CD1c-positive myeloid dendritic cell (primary cell): ENCODE measurements around the gene PYROXD2.

Experiments
- DNase-seq: peaks from one replicate; pipeline ENCODE4 v3.0.0-alpha.2; 2016; ENCODE audit errors: extremely low spot score

The PYROXD2 gene

DNA sequence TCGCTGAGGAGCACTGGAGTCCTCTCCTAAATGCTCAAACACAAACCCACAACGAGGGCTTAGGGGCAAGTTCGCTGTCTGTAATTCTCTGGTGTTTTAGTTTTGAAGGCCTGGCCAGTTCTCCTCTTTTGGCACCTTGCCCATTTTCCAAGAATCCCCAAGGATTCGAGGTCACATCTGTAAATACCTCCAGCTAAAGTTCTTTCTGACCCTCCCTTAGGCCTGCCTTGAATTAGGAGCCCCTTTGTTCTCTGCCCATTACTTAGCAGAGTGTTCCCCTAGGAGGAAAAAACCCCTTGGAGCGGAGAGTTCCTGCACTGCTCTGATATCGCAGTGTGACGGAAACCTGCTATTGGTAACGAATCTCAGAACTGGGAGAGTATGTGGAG, 743 bp upstream of the PYROXD2 start:
- no peak for DNase-seq

DNA sequence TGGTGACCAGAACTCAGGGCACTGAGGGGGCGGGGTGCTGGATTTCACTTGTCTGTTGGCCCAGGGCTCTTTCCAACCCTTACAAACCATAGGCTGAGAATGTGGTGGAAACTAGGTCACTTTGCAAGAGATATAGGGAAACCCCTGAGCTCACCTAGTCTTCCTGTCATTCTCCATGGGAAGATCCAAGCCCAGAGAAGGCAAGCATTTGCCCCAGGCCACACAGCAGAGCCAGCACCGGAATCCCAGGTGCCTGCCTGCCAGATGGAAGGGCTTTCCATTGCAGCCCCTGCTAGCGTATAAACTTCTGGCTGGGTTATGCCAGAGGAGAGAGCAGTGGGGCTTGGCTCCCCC, 427 bp downstream of the PYROXD2 start:
- no peak for DNase-seq

DNA sequence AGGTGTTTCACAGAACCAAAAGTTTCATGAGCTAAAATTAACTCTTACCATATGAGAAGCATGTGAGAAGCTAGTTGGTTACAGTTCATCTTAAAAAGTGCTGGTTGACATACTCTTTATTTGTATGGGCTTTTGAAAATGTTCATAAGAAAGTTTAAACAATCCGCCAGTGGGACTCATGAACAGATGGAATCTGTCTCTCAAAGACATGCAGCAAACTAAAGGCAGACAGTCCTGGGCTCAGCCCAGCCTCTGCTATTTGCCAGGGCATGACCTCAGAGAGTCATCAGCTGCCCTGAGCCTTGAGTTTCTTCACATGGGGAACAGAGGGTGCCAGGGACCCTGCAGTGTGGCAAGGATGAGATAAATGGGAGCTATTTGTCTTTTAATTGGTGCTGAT, 3.2 kb downstream of the PYROXD2 start:
- DNase-seq = no peak

DNA sequence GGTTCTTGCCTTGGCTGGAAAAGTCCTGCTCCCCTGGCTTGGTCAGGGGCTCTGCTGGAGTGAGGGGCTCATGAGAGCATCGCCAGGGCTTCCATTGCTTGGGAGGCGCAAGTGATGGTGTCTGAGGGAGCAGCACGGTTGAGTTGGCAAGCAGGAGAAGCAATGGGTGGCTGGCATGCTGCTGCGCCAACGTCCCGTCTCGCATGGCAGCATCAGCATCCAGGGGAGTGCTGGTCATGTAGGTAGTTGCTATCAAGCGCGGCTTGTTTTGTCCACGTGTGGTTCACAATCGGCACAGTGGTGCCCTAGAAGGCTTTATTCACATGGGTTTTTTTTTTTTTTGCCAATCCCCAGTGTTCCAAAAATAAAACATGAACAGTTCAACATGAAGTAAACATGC, 3.8 kb downstream of the PYROXD2 start:
- DNase-seq = no peak

DNA sequence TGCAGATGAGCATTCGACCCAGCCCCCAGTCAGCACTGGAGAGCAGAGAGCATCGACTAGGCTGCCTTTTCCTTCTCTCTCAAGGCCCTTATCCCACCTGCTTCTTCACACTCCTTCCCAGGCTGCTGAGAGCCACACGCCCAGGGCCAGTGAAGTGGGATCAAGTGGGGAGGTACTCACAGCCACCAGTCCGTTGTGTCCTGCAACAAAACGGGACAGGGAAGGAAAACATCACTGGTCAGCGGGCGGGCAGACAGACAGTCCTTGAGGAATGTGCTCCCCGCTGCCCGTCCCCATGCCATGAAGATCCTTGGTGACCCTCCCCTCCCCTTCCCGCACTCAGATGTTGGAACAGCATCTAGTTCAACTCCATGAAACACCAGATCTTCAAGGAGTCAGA, 4.2 kb downstream of the PYROXD2 start:
- no peak for DNase-seq

DNA sequence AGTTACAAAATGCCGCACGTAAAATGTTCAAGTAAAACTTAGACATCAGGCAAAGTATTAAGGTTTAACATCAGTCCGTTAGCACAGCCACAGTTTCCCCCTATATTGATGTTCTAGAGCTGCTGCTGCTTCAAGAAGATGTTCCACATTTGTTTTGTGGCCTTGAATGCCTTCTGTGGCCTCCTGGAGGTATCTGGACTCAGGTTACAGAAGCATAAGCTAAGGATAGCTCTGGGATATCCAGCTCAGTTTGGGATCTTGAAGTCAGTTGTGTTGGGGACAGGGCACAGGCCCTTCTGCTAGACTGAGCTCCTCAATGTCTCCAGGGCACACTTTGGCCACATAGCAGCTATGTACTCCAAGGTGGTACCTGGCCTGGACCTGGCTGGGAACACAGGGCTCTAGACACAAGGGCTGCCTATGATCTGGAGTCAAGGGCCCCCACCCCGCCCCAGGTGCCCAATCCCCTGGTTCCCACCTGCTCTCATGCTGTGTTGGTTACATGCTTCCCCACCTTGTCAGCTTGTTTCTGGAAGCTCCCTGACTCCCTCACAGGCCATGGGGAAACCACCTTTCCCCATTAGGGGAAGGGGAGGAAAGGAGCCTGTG, 4.7 kb downstream of the PYROXD2 start:
- no peak for DNase-seq

DNA sequence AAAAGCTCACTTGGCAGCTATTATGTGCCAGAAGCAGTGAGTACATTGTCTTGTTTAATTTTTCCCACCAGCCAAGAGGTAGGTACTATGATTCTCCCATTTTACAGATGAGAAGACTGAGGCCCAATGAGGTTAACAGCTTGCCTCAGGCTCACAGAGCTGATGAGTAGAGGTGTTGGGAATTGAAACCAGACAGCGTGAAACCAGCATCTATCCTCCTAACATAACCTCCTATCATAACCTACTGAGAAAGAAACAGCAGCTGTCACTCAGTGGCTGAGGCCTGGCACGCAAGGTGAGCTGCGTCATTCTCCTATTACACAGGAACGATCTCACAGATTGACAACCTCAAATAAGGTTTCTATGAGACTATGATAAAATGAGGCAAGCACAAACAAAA, 6.2 kb downstream of the PYROXD2 start:
- no peak for DNase-seq

DNA sequence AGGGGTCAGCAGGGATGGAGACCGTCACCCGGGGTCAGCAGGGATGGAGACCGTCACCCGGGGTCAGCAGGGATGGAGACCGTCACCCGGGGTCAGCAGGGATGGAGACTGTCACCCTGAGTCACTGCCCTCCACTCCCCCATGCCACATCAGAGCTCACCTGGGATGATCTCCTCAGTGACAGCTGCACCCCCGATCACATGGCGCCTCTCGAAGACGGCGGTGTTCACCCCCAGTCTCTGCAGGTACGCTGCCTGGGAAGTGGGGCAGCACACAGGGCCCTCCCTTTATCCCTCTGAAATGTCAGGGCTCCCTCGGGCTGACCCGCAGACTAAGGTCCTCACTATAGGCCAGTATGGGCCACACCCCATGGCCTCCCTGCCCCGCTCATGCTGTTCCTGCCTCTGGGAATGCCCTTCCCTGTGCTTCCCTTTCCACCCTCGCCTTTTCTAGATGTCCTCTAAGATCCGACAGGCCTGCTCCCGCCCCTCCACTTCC, 7.2 kb downstream of the PYROXD2 start:
- DNase-seq = no peak

DNA sequence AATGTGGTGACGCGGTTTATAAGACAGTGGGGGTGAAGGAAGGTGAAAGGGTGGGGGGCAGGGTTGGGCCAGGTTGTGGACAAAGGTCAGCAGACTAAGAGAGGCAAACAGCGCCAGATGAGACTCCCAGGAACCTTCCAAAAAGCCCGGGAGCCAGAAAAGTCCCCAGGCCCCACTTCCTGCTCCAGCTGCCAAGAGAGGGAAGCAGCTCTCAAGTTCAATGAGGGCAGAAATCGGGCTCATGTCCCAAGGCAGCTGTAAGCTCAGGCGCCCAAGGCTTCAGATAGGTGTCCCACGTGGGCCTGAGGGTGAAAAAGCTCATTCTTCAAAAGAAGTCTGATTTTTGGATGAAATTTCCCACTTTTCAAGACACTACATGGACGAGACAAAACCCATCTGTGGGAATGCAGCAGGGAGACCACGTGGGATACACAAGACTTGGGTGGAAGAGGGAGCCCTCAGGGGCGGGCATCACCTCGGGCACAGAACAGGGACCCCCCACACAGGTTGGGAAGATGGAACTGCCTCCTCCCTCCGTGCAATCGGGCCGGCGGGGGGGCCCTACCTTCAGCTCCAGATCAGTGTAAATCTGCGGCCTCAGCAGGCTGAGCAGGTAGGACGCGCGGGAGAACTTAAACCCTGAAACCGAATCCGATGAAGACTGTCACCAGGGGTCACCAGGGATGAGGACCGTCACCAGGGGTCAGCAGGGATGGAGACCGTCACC, 7.8 kb downstream of the PYROXD2 start:
- no peak for DNase-seq

DNA sequence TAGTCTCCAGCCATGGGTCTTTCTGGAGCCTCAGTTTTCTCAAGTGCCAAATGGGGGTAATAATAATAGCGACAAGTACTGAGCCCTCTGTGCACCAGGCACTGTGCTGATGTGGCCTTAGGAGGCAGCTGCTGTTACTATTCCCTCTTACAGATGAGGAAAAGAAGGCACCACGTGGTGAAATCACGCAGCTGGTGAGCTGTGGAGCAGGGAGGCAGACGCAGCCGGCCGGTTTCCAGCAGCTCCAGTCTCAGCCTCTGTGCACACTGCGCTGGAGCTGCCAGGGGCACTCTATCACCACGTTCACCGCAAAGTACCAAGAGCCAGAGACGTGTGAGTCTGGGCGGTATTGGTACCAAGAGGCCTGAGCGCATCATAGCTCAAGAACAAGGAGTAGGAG, 9.6 kb downstream of the PYROXD2 start:
- DNase-seq = no peak

DNA sequence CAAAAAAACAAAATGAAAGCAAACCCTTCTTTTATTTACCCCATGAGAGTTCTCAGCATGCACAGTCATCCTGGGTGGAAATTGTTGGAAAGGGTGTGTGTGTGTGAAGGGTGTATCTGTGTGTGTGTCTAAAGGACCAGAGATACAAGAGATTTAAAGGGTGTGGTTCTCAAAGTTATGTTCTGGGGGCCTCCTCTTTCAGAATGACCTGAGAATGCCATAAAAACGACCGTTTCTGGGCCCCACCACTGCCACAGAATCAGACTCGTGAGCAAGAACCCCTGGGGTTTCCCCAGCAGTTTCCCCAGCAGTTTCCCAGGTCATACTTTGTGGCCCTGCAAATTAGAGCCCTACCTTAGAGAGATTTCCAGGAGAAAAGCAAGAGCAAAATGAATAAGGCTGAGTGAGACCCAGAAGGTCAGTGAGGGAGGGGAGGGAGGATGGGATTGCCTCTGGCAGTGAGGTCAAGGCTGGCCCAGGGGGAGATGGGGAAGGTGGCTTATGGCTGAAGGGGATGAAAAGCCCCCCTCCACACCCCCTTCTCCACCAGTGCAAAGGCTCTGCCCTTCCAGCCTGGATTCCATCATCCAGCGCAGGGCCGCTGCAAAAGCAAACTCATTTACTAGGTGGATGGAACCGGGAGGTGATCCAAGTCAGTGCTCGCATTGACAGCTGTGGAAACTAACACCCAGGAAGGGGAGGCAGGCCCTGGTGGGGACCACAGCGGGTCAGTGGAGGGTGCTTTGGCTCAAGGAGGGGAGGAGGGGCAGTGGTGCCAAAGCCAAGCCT, 10.2 kb downstream of the PYROXD2 start:
- no peak for DNase-seq

DNA sequence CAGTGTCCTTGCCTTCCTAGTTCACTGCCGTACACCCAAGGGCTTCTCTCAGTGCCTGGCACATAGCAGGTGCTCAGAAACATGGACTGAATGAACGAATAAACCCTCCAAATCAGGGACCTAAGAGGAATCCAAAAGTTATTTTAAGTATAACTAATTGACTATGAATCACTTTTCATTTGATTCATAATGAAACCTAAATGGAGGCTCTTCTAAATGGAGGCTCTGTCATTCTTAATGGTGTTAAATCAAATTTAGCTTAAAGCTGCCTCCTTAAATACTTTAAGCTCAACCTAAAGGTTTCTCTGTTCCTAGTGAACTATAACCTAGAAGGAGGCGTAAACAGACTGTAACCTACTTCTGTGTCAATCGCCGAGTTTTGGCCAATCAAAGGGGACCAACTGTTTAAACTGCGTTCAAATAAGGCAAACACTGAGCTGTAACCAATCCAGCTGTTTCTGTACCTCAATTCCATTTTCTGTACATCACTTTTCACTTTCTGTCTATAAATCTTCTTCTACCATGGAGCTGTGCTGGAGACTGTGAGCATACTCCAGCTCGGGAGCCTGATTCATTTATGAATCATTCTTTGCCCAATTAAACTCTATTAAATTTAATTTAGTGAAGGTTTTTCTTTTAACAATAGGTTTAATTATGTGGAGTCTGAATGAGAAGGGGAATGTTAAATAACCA, 11.0 kb downstream of the PYROXD2 start:
- no peak for DNase-seq

DNA sequence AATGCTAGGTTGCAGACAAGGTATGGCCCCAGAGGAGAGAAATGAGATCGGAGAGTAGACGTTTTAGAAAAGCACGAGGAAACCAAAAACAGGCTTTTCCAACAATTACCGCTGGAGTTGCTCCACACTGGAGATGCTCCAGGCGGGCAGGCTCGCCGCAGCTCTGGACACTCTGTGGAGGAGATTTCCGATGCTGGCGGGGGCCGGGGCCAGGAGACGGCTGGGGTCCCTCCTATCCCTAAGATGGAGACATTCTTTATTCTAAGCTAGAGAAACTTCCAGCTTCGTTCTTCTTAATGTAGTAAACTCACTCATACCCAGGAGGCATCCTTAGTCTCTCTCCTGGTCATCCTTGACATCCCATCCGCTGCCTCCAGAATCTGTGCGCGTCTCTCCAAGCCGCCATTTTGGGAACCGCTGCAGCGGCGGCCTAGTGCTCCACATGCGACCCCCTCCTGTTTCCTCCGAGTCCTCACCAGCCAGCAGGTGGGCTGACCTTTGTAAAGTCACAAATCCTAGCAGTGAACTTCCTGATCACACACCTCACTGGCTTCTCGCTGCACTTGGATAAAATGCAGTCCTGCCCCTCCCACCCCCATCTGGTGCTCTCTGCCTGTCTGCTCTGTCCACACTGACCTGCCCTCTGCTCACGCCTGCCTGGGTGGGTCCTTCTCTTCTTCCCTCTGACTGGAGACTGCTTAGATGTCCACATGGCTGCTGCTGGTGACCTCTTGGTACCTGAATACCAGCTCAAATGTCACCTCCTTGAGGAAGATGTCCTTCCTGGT, 11.9 kb downstream of the PYROXD2 start:
- DNase-seq = no peak

DNA sequence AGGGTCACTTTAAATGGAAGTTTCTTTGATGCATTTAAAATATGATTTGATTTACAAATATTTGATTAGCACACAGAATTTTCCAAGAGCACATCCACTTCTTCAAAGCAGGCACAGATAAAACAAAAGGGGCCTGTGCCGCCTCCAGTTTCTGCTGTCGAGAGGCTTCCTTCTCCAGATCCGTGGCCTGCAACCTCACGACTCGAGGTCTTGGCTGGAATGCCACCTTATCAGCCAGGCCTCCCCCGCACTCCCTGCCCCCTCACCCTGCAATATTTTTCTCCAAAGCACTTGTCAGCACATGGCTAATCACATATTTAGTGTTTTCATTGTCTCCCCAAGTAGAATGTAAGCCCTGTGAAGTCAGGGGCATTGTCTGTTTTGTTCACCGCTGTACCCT, 12.5 kb downstream of the PYROXD2 start:
- DNase-seq = no peak

DNA sequence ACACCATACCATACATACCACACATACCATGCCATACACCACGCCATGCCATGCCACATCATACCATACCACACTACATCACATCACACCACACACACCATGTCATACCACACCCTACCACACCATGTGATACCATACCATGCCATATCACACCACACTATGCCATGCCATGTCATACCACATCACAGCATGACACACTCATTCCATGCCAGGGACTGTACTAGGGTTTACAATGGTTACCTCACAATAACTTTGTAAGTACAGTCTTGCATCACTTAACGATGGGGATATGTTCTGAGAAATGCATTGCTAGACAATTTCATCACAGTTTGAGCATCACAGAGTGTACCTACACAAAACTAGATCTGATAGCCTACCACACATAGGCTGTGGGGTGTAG, 14.5 kb downstream of the PYROXD2 start:
- DNase-seq = no peak

DNA sequence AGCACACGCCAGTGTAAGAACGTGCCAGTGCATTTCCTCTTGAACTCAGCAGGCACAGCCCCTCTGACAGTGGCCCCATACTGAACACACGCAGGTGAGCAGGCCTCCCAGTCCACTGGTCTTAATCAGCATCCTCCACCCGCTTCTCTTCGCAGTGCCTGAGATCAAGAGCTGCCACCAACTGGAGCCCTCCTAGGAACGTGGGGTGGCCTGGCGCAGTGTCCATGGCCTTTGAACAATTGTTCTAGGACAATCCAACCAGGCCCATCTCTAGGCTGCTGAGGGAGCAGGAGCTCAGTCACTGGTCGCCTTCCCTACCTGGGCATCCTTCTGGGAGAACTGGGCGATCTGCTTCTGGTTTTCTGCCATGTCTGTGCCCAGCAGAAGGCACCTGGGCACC, 15.2 kb downstream of the PYROXD2 start:
- no peak for DNase-seq

DNA sequence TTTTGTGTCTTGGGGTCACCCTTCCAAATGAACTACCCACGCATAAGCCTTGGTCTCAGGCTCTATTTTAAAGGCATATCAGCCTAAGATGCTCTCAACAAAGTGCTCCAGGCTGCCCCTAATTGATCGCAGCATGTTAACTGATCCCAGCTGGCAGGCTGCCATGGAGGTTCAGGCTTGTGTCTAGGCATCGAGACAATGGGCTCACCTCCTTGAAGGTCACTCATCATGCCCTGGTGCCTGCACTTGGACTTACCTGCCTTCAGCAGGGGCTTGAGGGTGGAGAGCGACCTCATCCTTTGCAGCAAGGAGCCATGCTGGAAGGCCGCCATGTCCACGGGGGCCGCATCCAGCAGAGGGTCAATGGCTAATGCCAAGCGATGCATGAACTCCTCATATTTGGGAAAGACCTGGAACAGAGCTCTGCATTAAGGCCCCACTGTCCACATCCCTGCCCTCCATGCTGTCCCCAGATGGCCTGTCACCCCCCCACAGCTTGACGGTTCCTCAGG, 17.8 kb downstream of the PYROXD2 start:
- DNase-seq = no peak

DNA sequence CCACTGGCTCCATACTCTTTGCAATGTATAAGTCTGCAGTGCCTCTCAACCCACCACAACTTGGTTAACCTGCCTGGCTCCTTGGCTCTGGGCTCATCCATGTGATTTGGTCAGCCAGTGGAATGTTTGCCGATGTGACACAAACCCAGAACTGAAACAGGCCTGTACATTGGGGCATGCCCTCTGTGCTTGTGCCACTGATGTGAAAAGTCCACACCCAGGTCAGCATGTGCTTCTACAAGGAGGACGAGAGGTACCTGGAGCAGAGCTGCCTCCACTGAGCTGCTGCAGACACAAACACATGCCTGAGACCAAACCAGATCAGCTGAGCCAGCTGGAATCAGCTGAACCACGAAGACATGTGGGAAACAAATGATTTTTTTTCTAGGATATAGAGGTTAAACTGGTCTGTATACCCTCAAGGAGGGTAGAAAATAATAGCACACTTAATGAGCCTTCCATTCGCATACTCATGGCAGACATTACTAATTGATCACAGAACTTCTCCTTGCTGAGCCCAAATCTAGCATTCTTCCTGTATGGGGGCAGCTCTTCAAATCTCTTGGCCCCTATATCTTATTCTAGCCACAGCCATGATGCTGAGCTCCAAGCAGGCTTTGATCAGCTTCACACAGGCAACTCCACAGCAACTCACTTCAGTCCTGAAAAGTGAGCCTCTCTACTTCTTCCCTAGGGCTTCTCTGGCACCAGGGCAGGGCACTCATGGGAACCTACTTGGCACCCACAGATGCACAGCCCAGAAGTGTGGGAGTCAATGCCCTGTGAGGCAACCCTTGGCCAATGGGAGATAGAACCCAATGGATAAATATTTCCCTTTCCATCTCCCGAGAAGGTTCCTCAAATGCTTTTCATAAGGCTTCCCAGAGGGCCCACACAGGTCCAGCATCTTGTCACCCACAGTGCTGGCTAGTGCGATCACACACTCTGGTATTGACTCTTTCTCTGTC, 18.6 kb downstream of the PYROXD2 start:
- DNase-seq = peak; percentile 64

DNA sequence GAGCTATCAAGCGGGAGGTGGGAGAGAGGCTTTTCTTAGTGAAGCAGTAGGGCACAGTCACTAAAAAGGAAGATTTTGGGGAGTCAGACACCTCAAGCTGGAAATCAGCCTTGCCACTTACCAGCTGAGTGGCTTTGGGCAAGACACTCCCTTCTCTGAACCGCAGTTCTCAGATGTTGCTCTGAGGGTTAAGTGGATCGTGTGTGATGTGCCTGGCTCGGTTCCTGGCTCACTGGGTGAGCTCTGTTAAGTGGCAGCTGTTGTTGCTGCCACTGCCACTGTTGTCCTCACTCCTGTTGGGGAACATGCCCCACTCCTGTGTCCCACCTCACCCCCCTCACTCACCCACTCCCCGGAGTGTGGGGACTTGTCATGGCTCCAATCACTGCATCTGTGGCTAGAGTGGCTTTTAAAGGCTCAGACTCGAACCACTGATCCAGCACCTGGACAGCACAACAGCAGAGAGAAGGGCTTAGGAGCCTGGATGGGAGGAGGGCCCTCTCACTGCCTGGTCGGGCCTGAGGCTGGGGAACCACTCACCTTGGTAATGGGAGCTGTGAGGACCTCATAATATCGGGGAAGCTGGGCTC, 20.0 kb downstream of the PYROXD2 start:
- no peak for DNase-seq

DNA sequence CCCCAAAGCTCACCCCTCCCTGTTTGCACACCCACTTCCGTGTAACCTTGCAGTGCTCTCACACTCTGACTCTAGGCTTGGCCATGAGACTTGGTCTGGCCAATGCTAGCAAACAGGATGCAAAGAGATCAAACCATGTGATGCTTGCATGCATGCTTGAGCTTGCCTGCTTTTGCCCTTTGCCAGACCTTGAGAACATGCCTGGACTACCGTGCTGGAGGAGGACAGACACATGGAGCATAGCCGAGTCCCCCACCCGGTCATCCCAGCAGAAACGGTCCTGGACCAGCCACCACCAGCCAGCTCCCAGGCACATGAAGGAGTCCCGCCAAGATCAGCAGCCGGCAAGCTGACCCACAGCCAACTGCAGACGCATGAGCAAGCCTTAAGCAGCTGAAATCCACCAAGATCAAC, 23.4 kb downstream of the PYROXD2 start:
- no peak for DNase-seq
